Activated CD4-positive, CD25-positive, alpha-beta regulatory T cell treated with anti-CD3 and anti-CD28 coated beads, Interleukin-2, amount 50 U/mL, for 24 hours (primary cell): ENCODE measurements around the gene ENTPD1.
"Not testable (repeated sequence)": the region's sequence is repeated elsewhere in the genome, so short reads cannot be mapped to it uniquely, and the experiment has no call there.

ENCODE experiments used
- ATAC-seq, 2 donors: fragments of 150-1000 bp; cut with Tn5 transposase; one replicate each; pipeline ENCODE4 v1.10.0; 2021; ENCODE audit warnings: mild to moderate bottlenecking in 1 of 2, moderate library complexity in 1 of 2

The ENTPD1 gene

GRCh38 chr10:95759233-95759826, 3.4 kb downstream of the ENTPD1 start:
- no peak for ATAC-seq

GRCh38 chr10:95761939-95762492, 6.1 kb downstream of the ENTPD1 start:
- no peak for ATAC-seq

GRCh38 chr10:95767884-95768556, 12.1 kb downstream of the ENTPD1 start:
- peak; percentile 28 to 53 for ATAC-seq

- no peak for ATAC-seq
Observed at GRCh38 chr10:95770084-95770720, 14.2 kb downstream of the ENTPD1 start.

GRCh38 chr10:95773454-95773853, 17.5 kb downstream of the ENTPD1 start:
- ATAC-seq = not testable (repeated sequence)

- ATAC-seq = not testable (repeated sequence)
Observed at GRCh38 chr10:95777638-95778037, 21.7 kb downstream of the ENTPD1 start.

GRCh38 chr10:95782318-95782717, 26.4 kb downstream of the ENTPD1 start:
- ATAC-seq = no peak

- peak in 1 of 2 donors; percentile 45 for ATAC-seq
Observed at GRCh38 chr10:95783741-95784140, 27.8 kb downstream of the ENTPD1 start.

GRCh38 chr10:95784279-95784913, 28.4 kb downstream of the ENTPD1 start:
- no peak for ATAC-seq

- ATAC-seq = no peak
Observed at GRCh38 chr10:95785317-95785716, 29.4 kb downstream of the ENTPD1 start.

GRCh38 chr10:95785942-95786669, 30.1 kb downstream of the ENTPD1 start:
- ATAC-seq = no peak

GRCh38 chr10:95787447-95787846, 31.5 kb downstream of the ENTPD1 start:
- no peak for ATAC-seq

- no peak for ATAC-seq
Observed at GRCh38 chr10:95788830-95789229, 32.9 kb downstream of the ENTPD1 start.

GRCh38 chr10:95789902-95790301, 33.9 kb downstream of the ENTPD1 start:
- peak; percentile 62 to 79 for ATAC-seq

GRCh38 chr10:95790982-95791381, 35.0 kb downstream of the ENTPD1 start:
- peak; percentile 36 to 40 for ATAC-seq

GRCh38 chr10:95791425-95791979, 35.5 kb downstream of the ENTPD1 start:
- ATAC-seq = no peak

- ATAC-seq = no peak
Observed at GRCh38 chr10:95792211-95792780, 36.3 kb downstream of the ENTPD1 start.

- ATAC-seq = no peak
Observed at GRCh38 chr10:95792874-95793285, 36.9 kb downstream of the ENTPD1 start.

- ATAC-seq = peak; percentile 45 to 55
Observed at GRCh38 chr10:95793401-95794045, 37.6 kb downstream of the ENTPD1 start.

GRCh38 chr10:95794195-95794594, 38.2 kb downstream of the ENTPD1 start:
- no peak for ATAC-seq

- no peak for ATAC-seq
Observed at GRCh38 chr10:95795602-95796001, 39.6 kb downstream of the ENTPD1 start.
